GM23338 (cell line): ENCODE results near the gene GNA12. TPM values are rescaled to one million over a fixed set of nuclear protein-coding genes. Genes with fewer than 3 reads are reported as not detected.

Source experiments
- ATAC-seq: fragments of 200-7000 bp; cut with Tn5 transposase; 3 replicates; pipeline ENCODE4 v1.9.1; 2020
- DNase-seq: peaks from one replicate; pipeline ENCODE4 v3.0.0-alpha.2; 2015; ENCODE audit warnings: low spot score
- H2AFZ ChIP-seq: fragments of 200-600 bp; sonication (generic); 2 replicates; pipeline ENCODE4 v1.8.0; 2016; ENCODE audit warnings: antibody characterized with exemption, mild to moderate bottlenecking, moderate library complexity
- H3F3A ChIP-seq: fragments of 200-600 bp; sonication (generic); replicated peaks from 2 replicates; pipeline ENCODE4 v1.8.0; 2017; ENCODE audit warnings: antibody characterized with exemption, mixed run types, low read depth
- H3K27ac ChIP-seq: fragments of 200-600 bp; sonication (generic); 2 replicates; pipeline ENCODE4 v1.6.1; 2016; ENCODE audit warnings: low read depth
- H3K27me3 ChIP-seq: fragments of 200-600 bp; sonication (generic); 2 replicates; pipeline ENCODE4 v1.8.0; 2016; ENCODE audit warnings: mild to moderate bottlenecking, mixed run types, moderate library complexity; ENCODE audit not compliant: insufficient read depth
- H3K36me3 ChIP-seq: fragments of 200-600 bp; sonication (generic); 2 replicates; pipeline ENCODE4 v1.8.0; 2016; ENCODE audit warnings: mild to moderate bottlenecking; ENCODE audit not compliant: insufficient read depth
- H3K4me1 ChIP-seq: fragments of 200-600 bp; sonication (generic); 2 replicates; pipeline ENCODE4 v1.8.0; 2016; ENCODE audit warnings: mild to moderate bottlenecking, moderate library complexity; ENCODE audit not compliant: insufficient read depth
- H3K4me2 ChIP-seq: fragments of 200-600 bp; sonication (generic); 2 replicates; pipeline ENCODE4 v1.7.1; 2017; ENCODE audit warnings: mixed run types
- H3K4me3 ChIP-seq: fragments of 200-600 bp; sonication (generic); 2 replicates; pipeline ENCODE4 v1.6.1; 2016; ENCODE audit warnings: mixed run types
- H3K79me2 ChIP-seq: fragments of 200-600 bp; sonication (generic); replicated peaks from 2 replicates; pipeline ENCODE4 v1.8.0; 2017; ENCODE audit warnings: mild to moderate bottlenecking; ENCODE audit not compliant: insufficient read depth
- H3K9me2 ChIP-seq: fragments of 200-600 bp; sonication (generic); 2 replicates; pipeline ENCODE4 v1.8.0; 2017; ENCODE audit not compliant: insufficient read depth
- H4K20me1 ChIP-seq: fragments of 200-600 bp; sonication (generic); replicated peaks from 2 replicates; pipeline ENCODE4 v1.8.0; 2017; ENCODE audit warnings: mild to moderate bottlenecking; ENCODE audit not compliant: insufficient read depth
- H3K27ac Mint-ChIP-seq: 2 replicates; pipeline ENCODE4 v1.8.0; 2020; ENCODE audit warnings: inconsistent platforms, mild to moderate bottlenecking, moderate library complexity, mixed read lengths
- H3K27me3 Mint-ChIP-seq: 3 replicates; pipeline ENCODE4 v1.8.0; 2022; ENCODE audit warnings: low read depth, mild to moderate bottlenecking, moderate library complexity, mixed read lengths, inconsistent platforms; ENCODE audit not compliant: insufficient read depth, poor library complexity
- H3K36me3 Mint-ChIP-seq: 3 replicates; pipeline ENCODE4 v1.8.0; 2021; ENCODE audit warnings: low read depth, mild to moderate bottlenecking, inconsistent platforms, moderate library complexity, mixed read lengths
- H3K4me1 Mint-ChIP-seq: 3 replicates; pipeline ENCODE4 v1.8.0; 2020; ENCODE audit warnings: mild to moderate bottlenecking, inconsistent platforms, mixed read lengths
- H3K4me3 Mint-ChIP-seq: 3 replicates; pipeline ENCODE4 v1.8.0; 2021; ENCODE audit warnings: moderate library complexity, mild to moderate bottlenecking, inconsistent platforms, mixed read lengths
- H3K9me3 Mint-ChIP-seq: 3 replicates; pipeline ENCODE4 v1.8.0; 2020; ENCODE audit warnings: moderate library complexity, mild to moderate bottlenecking, inconsistent platforms, mixed read lengths
- CREB1 ChIP-seq: fragments of 250-450 bp; sonication (Bioruptor Pico); IDR thresholded peaks from 2 replicates; pipeline ENCODE4 v1.5.0; 2020; ENCODE audit warnings: low read depth, mild to moderate bottlenecking, moderate library complexity
- CTCF ChIP-seq, 2 experiments: fragments of 200-600 bp in 1 of 2; sonication (generic) in 1 of 2; conservative IDR thresholded peaks; 2 replicates each; pipeline versions ENCODE4 v1.5.1 to v1.6.1; 2016 to 2017; ENCODE audit warnings: antibody characterized with exemption in 2 of 2, low read depth in 2 of 2, mild to moderate bottlenecking in 2 of 2, moderate library complexity in 1 of 2
- EZH2 ChIP-seq: fragments of 200-600 bp; sonication (generic); IDR thresholded peaks from one replicate; pipeline ENCODE4 v1.8.0; 2017; ENCODE audit warnings: antibody characterized with exemption, mild to moderate bottlenecking, low read depth; ENCODE audit not compliant: unreplicated experiment
- EZH2phosphoT487 ChIP-seq: fragments of 200-600 bp; sonication (generic); IDR thresholded peaks from one replicate; pipeline ENCODE4 v1.8.1; 2018; ENCODE audit warnings: antibody characterized with exemption; ENCODE audit not compliant: unreplicated experiment
- JUNB ChIP-seq: IDR thresholded peaks from one replicate; pipeline ENCODE4 v1.6.1; 2016; ENCODE audit warnings: antibody characterized with exemption; ENCODE audit not compliant: unreplicated experiment
- NANOG ChIP-seq: IDR thresholded peaks from 2 replicates; pipeline ENCODE4 v1.6.1; 2016; ENCODE audit warnings: antibody characterized with exemption, borderline replicate concordance
- POLR2AphosphoS5 ChIP-seq: IDR thresholded peaks from 2 replicates; pipeline ENCODE4 v1.6.1; 2016; ENCODE audit warnings: antibody characterized with exemption, low read depth
- ZNF114 ChIP-seq: fragments of 250-450 bp; sonication (Bioruptor Pico); IDR thresholded peaks from 2 replicates; pipeline ENCODE4 v1.5.0; 2020; ENCODE audit warnings: mild to moderate bottlenecking, moderate library complexity
- ZNF331 ChIP-seq: fragments of 250-450 bp; sonication (Bioruptor Pico); IDR thresholded peaks from 2 replicates; pipeline ENCODE4 v1.5.0; 2020; ENCODE audit warnings: low read depth, mild to moderate bottlenecking, moderate library complexity
- polyA plus RNA-seq: library from polyadenylated mRNA; unstranded; fragments of >200 nt; fragmentation: Nextera tagmentation; extraction: Ambion mirVana; gene quantifications from 2 replicates; pipeline ENCODE4 v1.2.1, GENCODE V29; 2016
- total RNA-seq: library from RNA; depleted of rRNA; stranded (reverse); fragments of >200 nt; shearing (Covaris generic); gene quantifications from 2 replicates; pipeline ENCODE4 v1.2.3, GENCODE V29; 2014
- TF ChIP-seq, protein P1 (sequence below): fragments of 250-450 bp; sonication (Bioruptor Pico); IDR thresholded peaks from 2 replicates; pipeline ENCODE4 v1.5.0; 2020; ENCODE audit warnings: mild to moderate bottlenecking, moderate library complexity
- TF ChIP-seq, protein P2 (sequence below): IDR thresholded peaks from one replicate; pipeline ENCODE4 v1.6.1; 2018; ENCODE audit warnings: antibody characterized with exemption; ENCODE audit not compliant: unreplicated experiment

The GNA12 gene
- total and polyA plus RNA-seq, 2 experiments from 2014 or later, result 24.0 to 87.7 TPM

DNA sequence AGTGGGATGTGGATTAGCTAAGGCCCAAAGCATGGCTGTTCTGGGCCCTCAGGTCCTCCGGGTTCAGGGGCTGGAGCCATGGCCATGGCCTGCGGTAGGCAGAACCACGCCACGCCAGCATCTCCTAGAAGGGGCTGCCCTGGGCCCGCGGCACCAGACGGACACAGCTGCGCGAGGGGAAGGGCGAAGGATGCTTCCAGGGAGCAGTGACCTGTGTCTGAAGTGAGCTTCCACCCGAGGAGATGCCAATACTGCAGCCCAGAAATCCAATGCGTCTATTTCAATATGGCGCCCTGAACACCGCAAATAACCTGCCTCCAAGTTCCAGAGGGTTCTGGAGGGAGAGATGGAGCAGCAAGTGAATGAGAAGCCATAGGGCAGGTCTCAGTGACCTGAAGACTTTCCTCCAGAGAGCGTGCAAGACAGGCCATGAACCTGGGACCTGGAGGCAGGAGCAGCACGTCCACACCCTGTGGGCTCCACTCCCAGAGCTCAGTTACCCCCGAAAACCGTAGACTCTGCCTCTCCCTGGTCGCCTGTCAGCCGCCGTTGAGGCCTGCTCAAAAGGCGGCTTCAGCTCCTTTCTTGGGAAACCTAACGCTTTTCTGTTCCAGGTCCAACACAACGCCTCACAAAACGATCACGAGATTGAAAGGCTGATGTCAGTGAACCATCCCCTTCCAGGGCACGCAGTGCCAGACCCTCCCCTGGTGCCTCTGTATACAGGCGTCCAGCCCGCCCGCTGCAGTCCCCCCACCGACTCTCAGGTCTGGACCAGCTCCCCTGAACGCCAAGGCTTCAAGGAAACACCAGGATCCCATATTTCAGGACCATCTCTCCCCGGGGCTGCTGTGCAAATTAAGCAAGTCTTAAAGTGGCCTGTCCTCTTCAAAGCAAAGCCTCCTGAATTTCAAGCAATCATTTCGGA is 118.7 kb downstream of the GNA12 start (continued):
- TF ChIP-seq, protein P1, sequence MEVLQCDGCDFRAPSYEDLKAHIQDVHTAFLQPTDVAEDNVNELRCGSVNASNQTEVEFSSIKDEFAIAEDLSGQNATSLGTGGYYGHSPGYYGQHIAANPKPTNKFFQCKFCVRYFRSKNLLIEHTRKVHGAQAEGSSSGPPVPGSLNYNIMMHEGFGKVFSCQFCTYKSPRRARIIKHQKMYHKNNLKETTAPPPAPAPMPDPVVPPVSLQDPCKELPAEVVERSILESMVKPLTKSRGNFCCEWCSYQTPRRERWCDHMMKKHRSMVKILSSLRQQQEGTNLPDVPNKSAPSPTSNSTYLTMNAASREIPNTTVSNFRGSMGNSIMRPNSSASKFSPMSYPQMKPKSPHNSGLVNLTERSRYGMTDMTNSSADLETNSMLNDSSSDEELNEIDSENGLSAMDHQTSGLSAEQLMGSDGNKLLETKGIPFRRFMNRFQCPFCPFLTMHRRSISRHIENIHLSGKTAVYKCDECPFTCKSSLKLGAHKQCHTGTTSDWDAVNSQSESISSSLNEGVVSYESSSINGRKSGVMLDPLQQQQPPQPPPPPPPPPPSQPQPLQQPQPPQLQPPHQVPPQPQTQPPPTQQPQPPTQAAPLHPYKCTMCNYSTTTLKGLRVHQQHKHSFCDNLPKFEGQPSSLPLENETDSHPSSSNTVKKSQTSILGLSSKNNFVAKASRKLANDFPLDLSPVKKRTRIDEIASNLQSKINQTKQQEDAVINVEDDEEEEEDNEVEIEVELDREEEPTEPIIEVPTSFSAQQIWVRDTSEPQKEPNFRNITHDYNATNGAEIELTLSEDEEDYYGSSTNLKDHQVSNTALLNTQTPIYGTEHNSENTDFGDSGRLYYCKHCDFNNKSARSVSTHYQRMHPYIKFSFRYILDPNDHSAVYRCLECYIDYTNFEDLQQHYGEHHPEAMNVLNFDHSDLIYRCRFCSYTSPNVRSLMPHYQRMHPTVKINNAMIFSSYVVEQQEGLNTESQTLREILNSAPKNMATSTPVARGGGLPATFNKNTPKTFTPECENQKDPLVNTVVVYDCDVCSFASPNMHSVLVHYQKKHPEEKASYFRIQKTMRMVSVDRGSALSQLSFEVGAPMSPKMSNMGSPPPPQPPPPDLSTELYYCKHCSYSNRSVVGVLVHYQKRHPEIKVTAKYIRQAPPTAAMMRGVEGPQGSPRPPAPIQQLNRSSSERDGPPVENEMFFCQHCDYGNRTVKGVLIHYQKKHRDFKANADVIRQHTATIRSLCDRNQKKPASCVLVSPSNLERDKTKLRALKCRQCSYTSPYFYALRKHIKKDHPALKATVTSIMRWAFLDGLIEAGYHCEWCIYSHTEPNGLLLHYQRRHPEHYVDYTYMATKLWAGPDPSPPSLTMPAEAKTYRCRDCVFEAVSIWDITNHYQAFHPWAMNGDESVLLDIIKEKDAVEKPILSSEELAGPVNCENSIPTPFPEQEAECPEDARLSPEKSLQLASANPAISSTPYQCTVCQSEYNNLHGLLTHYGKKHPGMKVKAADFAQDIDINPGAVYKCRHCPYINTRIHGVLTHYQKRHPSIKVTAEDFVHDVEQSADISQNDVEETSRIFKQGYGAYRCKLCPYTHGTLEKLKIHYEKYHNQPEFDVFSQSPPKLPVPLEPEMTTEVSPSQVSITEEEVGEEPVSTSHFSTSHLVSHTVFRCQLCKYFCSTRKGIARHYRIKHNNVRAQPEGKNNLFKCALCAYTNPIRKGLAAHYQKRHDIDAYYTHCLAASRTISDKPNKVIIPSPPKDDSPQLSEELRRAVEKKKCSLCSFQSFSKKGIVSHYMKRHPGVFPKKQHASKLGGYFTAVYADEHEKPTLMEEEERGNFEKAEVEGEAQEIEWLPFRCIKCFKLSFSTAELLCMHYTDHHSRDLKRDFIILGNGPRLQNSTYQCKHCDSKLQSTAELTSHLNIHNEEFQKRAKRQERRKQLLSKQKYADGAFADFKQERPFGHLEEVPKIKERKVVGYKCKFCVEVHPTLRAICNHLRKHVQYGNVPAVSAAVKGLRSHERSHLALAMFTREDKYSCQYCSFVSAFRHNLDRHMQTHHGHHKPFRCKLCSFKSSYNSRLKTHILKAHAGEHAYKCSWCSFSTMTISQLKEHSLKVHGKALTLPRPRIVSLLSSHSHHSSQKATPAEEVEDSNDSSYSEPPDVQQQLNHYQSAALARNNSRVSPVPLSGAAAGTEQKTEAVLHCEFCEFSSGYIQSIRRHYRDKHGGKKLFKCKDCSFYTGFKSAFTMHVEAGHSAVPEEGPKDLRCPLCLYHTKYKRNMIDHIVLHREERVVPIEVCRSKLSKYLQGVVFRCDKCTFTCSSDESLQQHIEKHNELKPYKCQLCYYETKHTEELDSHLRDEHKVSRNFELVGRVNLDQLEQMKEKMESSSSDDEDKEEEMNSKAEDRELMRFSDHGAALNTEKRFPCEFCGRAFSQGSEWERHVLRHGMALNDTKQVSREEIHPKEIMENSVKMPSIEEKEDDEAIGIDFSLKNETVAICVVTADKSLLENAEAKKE (CRISPR knock-in tag), result no peak
- TF ChIP-seq EZH2phosphoT487, result no peak
- no peak for TF ChIP-seq ZNF114 (CRISPR knock-in tag)
- no peak for TF ChIP-seq ZNF331 (CRISPR knock-in tag)

DNA sequence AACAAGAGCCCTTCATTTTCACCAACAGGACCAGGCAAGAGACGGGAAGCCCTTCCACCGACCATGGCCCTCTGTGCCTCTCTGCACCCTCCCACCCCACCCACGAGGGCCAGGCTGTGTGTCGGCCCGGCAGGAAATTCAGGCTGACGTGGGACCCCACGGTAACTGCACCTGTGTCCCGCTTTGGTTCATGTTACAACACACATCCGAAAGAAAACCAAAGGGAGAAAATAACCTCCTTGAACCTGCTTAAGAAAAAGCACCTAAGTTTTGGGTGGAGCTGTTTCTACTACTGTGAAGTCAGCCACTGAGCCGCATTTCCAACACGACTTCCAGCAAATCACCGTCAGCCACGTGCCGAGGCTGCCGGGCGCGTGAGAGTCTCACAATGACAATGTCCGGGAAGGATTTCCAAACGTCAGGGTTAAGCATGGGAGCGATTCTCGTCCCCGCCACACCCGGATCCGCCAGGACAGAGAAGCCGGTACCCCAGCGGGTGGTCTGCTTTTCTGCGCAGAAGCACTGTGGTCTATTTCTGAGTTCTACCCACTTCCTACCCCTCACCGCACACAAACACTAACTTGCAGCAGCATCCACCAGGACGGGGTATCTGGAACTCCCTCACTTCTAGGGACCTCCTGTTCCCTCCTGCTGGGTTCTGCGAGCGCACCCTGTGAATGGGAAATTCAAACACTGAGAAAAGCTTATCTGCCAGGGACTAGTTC is 119.5 kb downstream of the GNA12 start:
- peak overlapping the region; percentile 70; the same call in 1 of the 2 replicates for H3K27ac Mint-ChIP-seq
- peaks cover 23% of the 10 kb centered on the region for H3K27me3 Mint-ChIP-seq
- H3K79me2 ChIP-seq, result peaks cover 17% of the 10 kb centered on the region; the same call in 1 of the 2 replicates
- TF ChIP-seq NANOG (no peak), EZH2 (no peak), CREB1 (CRISPR knock-in tag) (no peak), CTCF (conservative IDR thresholded peaks at IDR 0.05; ENCODE audit: low read depth in 2 of 2) (no peak), POLR2AphosphoS5 (no peak), JUNB (no peak), EZH2phosphoT487 (no peak)
- TF ChIP-seq, protein P2, sequence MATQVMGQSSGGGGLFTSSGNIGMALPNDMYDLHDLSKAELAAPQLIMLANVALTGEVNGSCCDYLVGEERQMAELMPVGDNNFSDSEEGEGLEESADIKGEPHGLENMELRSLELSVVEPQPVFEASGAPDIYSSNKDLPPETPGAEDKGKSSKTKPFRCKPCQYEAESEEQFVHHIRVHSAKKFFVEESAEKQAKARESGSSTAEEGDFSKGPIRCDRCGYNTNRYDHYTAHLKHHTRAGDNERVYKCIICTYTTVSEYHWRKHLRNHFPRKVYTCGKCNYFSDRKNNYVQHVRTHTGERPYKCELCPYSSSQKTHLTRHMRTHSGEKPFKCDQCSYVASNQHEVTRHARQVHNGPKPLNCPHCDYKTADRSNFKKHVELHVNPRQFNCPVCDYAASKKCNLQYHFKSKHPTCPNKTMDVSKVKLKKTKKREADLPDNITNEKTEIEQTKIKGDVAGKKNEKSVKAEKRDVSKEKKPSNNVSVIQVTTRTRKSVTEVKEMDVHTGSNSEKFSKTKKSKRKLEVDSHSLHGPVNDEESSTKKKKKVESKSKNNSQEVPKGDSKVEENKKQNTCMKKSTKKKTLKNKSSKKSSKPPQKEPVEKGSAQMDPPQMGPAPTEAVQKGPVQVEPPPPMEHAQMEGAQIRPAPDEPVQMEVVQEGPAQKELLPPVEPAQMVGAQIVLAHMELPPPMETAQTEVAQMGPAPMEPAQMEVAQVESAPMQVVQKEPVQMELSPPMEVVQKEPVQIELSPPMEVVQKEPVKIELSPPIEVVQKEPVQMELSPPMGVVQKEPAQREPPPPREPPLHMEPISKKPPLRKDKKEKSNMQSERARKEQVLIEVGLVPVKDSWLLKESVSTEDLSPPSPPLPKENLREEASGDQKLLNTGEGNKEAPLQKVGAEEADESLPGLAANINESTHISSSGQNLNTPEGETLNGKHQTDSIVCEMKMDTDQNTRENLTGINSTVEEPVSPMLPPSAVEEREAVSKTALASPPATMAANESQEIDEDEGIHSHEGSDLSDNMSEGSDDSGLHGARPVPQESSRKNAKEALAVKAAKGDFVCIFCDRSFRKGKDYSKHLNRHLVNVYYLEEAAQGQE, result no peak

More for the DNA sequence above, 119.5 kb downstream of the GNA12 start:
- DNase-seq (no peak), ATAC-seq (no peak)
- Histone ChIP-seq H3K36me3 (peaks cover 4% of the 10 kb centered on the region), H4K20me1 (no peaks in the 10 kb centered on the region; the same call in none of the 2 replicates), H3K4me1 (no peaks in the 10 kb centered on the region), H3K4me3 (no peak overlapping the region), H3F3A (0 out of 2 replicates have a peak, but pooled peaks cover 3% of the 10 kb centered on the region), H2AFZ (no peak overlapping the region), H3K9me2 (no peaks in the 10 kb centered on the region), H3K4me2 (no peak overlapping the region), H3K27me3 (no peaks in the 10 kb centered on the region), H3K27ac (no peak overlapping the region)
- H3K4me1 Mint-ChIP-seq, result peaks cover 2% of the 10 kb centered on the region
- H3K36me3 Mint-ChIP-seq, result peaks cover 50% of the 10 kb centered on the region
- H3K4me3 Mint-ChIP-seq, result no peak overlapping the region
- H3K9me3 Mint-ChIP-seq, result no peaks in the 10 kb centered on the region
